ENCODE data around the gene OR4D1. TPM values are rescaled to one million over a fixed set of nuclear protein-coding genes. Genes with fewer than 3 reads are reported as not detected.

OR4D1 gene
- total RNA-seq, 2 experiments from 2014 or later, result 0.49 to 0.70 TPM

DNA sequence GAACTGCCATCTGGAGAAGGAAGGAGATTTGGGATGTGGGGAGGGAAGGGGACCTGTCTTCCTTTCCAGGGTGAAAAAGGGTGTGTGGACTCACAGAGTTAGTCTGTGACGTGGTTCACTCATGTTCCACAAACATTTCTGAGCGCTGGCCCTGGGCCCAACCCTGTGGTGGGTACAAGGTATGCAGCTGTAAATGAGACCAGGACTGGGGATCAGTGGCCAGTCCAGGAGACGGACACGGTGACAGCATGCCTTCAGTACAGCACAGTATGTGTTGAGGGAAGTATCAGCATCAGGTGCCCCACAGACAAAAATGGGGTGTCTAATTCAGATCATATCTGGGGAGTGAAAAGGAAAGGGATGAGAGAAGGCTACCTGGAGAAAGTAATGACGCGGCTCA lies 38.9 kb downstream of the OR4D1 start:
- H3K36me3 ChIP-seq (ENCODE audit: insufficient read depth, low read length), result no peaks in the 10 kb centered on the region
- no peaks in the 10 kb centered on the region for H3K4me1 Mint-ChIP-seq (ENCODE audit: low read depth)
- H3K4me3 ChIP-seq (ENCODE audit: low read length), result no peak overlapping the region
- no peak for DNase-seq
- H3K36me3 Mint-ChIP-seq (ENCODE audit: low read depth), result no peaks in the 10 kb centered on the region
- H3K27ac ChIP-seq (ENCODE audit: low read depth in 1 of 2, low read length in 2 of 2), result no peak overlapping the region
- H3K27ac Mint-ChIP-seq, result no peak overlapping the region
- ChIA-PET POLR2A (no interaction called here), CTCF (no interaction called here)
- TF ChIP-seq, protein P1, sequence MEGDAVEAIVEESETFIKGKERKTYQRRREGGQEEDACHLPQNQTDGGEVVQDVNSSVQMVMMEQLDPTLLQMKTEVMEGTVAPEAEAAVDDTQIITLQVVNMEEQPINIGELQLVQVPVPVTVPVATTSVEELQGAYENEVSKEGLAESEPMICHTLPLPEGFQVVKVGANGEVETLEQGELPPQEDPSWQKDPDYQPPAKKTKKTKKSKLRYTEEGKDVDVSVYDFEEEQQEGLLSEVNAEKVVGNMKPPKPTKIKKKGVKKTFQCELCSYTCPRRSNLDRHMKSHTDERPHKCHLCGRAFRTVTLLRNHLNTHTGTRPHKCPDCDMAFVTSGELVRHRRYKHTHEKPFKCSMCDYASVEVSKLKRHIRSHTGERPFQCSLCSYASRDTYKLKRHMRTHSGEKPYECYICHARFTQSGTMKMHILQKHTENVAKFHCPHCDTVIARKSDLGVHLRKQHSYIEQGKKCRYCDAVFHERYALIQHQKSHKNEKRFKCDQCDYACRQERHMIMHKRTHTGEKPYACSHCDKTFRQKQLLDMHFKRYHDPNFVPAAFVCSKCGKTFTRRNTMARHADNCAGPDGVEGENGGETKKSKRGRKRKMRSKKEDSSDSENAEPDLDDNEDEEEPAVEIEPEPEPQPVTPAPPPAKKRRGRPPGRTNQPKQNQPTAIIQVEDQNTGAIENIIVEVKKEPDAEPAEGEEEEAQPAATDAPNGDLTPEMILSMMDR (IDR thresholded peaks at IDR 0.05), result no peak
- H3K27me3 ChIP-seq (ENCODE audit: control insufficient read depth in 1 of 2, insufficient read depth in 2 of 2, low read length in 2 of 2), result peaks cover 3 to 8% of the 10 kb centered on the region in 2 experiments
- ATAC-seq (ENCODE audit: poor library complexity), result no peak
- no peaks in the 10 kb centered on the region for H3K9me3 Mint-ChIP-seq
- H3K4me3 Mint-ChIP-seq, result no peak overlapping the region
- intact Hi-C loops (cut with DNase I, micrococcal nuclease), result no loop called here
- H3K4me1 ChIP-seq (ENCODE audit: insufficient read depth, low read length), result no peaks in the 10 kb centered on the region
- H3K27me3 Mint-ChIP-seq, result peaks cover 4% of the 10 kb centered on the region
- no peaks in the 10 kb centered on the region for H3K9me3 ChIP-seq (ENCODE audit: control insufficient read depth in 1 of 2, insufficient read depth in 1 of 2, low read length in 2 of 2)

DNA sequence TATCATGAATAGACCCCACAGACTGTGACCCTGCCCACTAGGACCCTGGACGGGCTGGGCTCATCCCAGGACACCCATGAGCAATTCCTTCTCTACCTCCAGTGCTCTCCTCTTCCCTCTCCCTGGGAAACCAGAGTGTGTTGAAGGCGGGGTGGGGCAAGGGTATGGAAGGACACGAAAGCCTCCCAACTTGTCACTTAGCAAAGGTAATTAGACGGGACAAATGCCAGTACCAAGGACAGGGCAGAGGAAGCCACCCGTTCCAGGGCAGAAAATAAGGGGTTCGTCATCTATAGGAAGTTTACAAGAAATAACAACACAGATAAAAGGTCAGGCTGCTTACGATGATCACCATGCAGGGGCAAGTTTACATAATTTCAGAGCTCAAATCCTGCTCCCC lies 39.5 kb downstream of the OR4D1 start:
- Histone ChIP-seq H3K36me3 (ENCODE audit: insufficient read depth, low read length) (no peaks in the 10 kb centered on the region), H3K27ac (ENCODE audit: low read depth in 1 of 2, low read length in 2 of 2) (no peak overlapping the region), H3K9me3 (ENCODE audit: control insufficient read depth in 1 of 2, insufficient read depth in 1 of 2, low read length in 2 of 2) (no peaks in the 10 kb centered on the region), H3K27me3 (ENCODE audit: control insufficient read depth in 1 of 2, insufficient read depth in 2 of 2, low read length in 2 of 2) (peaks cover 3 to 8% of the 10 kb centered on the region in 2 experiments), H3K4me3 (ENCODE audit: low read length) (no peak overlapping the region), H3K4me1 (ENCODE audit: insufficient read depth, low read length) (no peaks in the 10 kb centered on the region)
- ChIA-PET CTCF (no interaction called here), POLR2A (no interaction called here)
- Mint-ChIP-seq H3K27ac (no peak overlapping the region), H3K4me3 (no peak overlapping the region), H3K27me3 (peaks cover 4% of the 10 kb centered on the region), H3K9me3 (no peaks in the 10 kb centered on the region), H3K36me3 (ENCODE audit: low read depth) (no peaks in the 10 kb centered on the region), H3K4me1 (ENCODE audit: low read depth) (no peaks in the 10 kb centered on the region)
- DNase-seq (no peak), ATAC-seq (ENCODE audit: poor library complexity) (no peak)
- intact Hi-C loops (cut with DNase I, micrococcal nuclease), result no loop called here
- TF ChIP-seq, protein P1 (IDR thresholded peaks at IDR 0.05), result no peak

DNA sequence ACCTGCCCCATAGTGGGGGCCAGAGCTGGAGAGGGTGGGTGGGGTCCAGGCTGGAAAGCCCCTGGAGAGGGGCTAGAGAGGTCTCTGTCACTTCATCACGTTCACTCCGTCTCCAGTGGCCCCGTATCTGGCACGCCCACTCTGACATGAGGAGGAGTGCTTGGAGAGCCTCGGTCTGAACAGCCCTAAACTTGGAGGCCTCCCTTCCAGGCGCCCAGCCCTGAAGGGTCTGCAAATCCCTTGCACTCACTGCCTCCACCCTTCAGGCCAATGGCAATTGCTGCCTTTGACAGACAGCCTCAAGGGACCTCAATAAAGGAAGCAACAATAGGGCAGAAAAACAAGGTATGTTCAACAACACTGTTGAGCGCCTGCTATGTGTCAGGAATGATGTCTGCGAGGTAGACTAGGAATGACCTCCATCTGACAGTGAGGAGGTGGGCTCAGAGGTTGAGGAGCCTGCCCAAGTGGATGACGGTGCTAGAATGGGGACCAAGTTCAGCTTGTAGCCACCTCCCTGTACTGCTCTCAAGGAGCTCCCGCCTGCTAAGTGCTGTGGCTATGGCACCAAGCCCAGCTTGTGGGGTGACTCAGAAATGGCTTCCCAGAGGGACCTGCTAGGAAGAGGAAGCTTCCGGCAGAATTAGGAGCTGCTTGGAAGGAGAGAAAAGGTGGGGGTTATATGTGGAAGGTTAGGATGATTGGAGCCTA lies 41.4 kb downstream of the OR4D1 start:
- ChIA-PET CTCF (no interaction called here), POLR2A (no interaction called here)
- no peaks in the 10 kb centered on the region for H3K4me1 Mint-ChIP-seq (ENCODE audit: low read depth)
- intact Hi-C loops (cut with DNase I, micrococcal nuclease), result no loop called here
- H3K27ac Mint-ChIP-seq, result no peak overlapping the region
- TF ChIP-seq, protein P1 (IDR thresholded peaks at IDR 0.05), result no peak
- H3K36me3 Mint-ChIP-seq (ENCODE audit: low read depth), result no peaks in the 10 kb centered on the region
- Histone ChIP-seq H3K4me3 (ENCODE audit: low read length) (no peak overlapping the region), H3K9me3 (ENCODE audit: control insufficient read depth in 1 of 2, insufficient read depth in 1 of 2, low read length in 2 of 2) (no peaks in the 10 kb centered on the region), H3K4me1 (ENCODE audit: insufficient read depth, low read length) (no peaks in the 10 kb centered on the region), H3K36me3 (ENCODE audit: insufficient read depth, low read length) (no peaks in the 10 kb centered on the region), H3K27me3 (ENCODE audit: control insufficient read depth in 1 of 2, insufficient read depth in 2 of 2, low read length in 2 of 2) (peaks cover 3 to 8% of the 10 kb centered on the region in 2 experiments), H3K27ac (ENCODE audit: low read depth in 1 of 2, low read length in 2 of 2) (no peak overlapping the region)
- no peak overlapping the region for H3K4me3 Mint-ChIP-seq
- peaks cover 4% of the 10 kb centered on the region for H3K27me3 Mint-ChIP-seq
- no peaks in the 10 kb centered on the region for H3K9me3 Mint-ChIP-seq
- no peak for DNase-seq
- ATAC-seq (ENCODE audit: poor library complexity), result no peak

Data from CD4-positive, alpha-beta T cell (primary cell).